ENCODE measurements around the gene ACTL8.

DNA sequence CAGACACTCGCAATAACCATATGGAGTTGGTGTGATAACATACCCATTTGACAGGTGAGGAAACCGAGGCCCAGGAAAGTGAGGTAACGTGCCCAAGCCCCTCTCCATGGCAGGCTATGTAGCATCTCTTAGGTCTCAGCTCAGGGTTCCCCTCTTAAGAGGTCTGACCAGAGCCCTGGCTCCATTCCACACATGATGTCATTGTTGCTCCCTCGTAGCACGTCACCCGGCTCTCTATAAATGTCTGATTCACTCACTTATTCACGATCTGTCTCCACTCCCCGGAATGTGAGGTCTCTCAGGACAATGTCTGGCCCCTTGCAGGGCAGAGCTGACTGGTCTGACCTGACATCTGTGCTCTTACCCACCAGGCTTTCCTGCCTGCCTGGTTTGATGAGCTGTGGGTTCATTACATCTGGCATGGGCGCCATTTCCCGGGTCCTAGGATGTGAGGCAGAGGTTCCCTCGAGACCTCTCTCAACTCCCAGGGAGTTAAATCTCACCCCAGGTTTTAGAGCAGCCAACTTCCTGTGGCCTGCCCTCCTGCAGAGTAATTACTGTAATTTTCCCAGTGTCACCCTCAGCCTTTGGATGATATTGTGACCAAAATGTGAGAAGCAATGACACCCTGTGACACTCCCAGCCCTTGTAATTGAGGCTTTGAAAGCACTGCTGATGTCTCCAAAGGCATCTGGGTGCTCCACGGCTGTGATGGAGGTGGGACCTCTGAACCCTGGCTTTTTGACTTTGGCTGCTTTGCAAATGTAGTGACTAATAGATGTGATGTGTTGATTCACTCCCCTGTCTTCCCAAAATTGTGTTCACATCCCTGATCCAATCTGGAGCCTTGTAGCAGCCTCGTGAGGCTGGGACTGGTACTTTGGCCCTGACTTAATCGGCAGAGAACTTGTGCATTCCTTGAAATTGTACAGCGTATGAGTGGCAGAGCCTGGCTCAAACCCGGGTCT is 10.6 kb downstream of the ACTL8 start:
- TF ChIP-seq, protein P1, sequence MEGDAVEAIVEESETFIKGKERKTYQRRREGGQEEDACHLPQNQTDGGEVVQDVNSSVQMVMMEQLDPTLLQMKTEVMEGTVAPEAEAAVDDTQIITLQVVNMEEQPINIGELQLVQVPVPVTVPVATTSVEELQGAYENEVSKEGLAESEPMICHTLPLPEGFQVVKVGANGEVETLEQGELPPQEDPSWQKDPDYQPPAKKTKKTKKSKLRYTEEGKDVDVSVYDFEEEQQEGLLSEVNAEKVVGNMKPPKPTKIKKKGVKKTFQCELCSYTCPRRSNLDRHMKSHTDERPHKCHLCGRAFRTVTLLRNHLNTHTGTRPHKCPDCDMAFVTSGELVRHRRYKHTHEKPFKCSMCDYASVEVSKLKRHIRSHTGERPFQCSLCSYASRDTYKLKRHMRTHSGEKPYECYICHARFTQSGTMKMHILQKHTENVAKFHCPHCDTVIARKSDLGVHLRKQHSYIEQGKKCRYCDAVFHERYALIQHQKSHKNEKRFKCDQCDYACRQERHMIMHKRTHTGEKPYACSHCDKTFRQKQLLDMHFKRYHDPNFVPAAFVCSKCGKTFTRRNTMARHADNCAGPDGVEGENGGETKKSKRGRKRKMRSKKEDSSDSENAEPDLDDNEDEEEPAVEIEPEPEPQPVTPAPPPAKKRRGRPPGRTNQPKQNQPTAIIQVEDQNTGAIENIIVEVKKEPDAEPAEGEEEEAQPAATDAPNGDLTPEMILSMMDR (conservative IDR thresholded peaks at IDR 0.05; ENCODE audit: low read depth in 2 of 2): no peak
- TF ChIP-seq, protein P2, sequence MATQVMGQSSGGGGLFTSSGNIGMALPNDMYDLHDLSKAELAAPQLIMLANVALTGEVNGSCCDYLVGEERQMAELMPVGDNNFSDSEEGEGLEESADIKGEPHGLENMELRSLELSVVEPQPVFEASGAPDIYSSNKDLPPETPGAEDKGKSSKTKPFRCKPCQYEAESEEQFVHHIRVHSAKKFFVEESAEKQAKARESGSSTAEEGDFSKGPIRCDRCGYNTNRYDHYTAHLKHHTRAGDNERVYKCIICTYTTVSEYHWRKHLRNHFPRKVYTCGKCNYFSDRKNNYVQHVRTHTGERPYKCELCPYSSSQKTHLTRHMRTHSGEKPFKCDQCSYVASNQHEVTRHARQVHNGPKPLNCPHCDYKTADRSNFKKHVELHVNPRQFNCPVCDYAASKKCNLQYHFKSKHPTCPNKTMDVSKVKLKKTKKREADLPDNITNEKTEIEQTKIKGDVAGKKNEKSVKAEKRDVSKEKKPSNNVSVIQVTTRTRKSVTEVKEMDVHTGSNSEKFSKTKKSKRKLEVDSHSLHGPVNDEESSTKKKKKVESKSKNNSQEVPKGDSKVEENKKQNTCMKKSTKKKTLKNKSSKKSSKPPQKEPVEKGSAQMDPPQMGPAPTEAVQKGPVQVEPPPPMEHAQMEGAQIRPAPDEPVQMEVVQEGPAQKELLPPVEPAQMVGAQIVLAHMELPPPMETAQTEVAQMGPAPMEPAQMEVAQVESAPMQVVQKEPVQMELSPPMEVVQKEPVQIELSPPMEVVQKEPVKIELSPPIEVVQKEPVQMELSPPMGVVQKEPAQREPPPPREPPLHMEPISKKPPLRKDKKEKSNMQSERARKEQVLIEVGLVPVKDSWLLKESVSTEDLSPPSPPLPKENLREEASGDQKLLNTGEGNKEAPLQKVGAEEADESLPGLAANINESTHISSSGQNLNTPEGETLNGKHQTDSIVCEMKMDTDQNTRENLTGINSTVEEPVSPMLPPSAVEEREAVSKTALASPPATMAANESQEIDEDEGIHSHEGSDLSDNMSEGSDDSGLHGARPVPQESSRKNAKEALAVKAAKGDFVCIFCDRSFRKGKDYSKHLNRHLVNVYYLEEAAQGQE (IDR thresholded peaks at IDR 0.05; ENCODE audit: unreplicated experiment): no peak
- TF ChIP-seq EZH2 (IDR thresholded peaks at IDR 0.05; ENCODE audit: low read depth, unreplicated experiment) (no peak), ZNF331 (CRISPR knock-in tag; IDR thresholded peaks at IDR 0.05; ENCODE audit: low read depth) (no peak), EZH2phosphoT487 (IDR thresholded peaks at IDR 0.05; ENCODE audit: unreplicated experiment) (no peak), POLR2AphosphoS5 (IDR thresholded peaks at IDR 0.05; ENCODE audit: low read depth) (no peak), ZNF114 (CRISPR knock-in tag; IDR thresholded peaks at IDR 0.05) (no peak), NANOG (IDR thresholded peaks at IDR 0.05; ENCODE audit: borderline replicate concordance) (no peak), STAT1 (IDR thresholded peaks at IDR 0.05; ENCODE audit: unreplicated experiment) (no peak), CREB1 (CRISPR knock-in tag; IDR thresholded peaks at IDR 0.05; ENCODE audit: low read depth) (no peak), ZNF462 (CRISPR knock-in tag; IDR thresholded peaks at IDR 0.05) (no peak)
